NB4 (cell line): Measurements from ENCODE around the gene PIK3CA.
"Not testable (repeated sequence)": the region's sequence is repeated elsewhere in the genome, so short reads cannot be mapped to it uniquely, and the experiment has no call there.

Source experiments
- DNase-seq: peaks from one replicate; pipeline ENCODE4 v3.0.0; 2010; ENCODE audit warnings: low read depth
- H3K4me3 ChIP-seq: one replicate; pipeline ENCODE4 v1.5.1; 2011; ENCODE audit warnings: mild to moderate bottlenecking, low read depth, low read length, moderate library complexity
- CTCF ChIP-seq: IDR thresholded peaks from one replicate; pipeline ENCODE4 v1.5.1; 2012; ENCODE audit warnings: low read depth, low read length
- MAX ChIP-seq: IDR thresholded peaks from 2 replicates; pipeline ENCODE4 v1.6.1; 2011; ENCODE audit warnings: low read depth, low read length
- MYC ChIP-seq: IDR thresholded peaks from 2 replicates; pipeline ENCODE4 v1.6.1; 2011; ENCODE audit warnings: low read depth, low read length
- POLR2A ChIP-seq: IDR thresholded peaks from 2 replicates; pipeline ENCODE4 v1.6.1; 2011; ENCODE audit warnings: mild to moderate bottlenecking; ENCODE audit not compliant: insufficient read length; ENCODE audit errors: extremely low read depth

The PIK3CA gene

GRCh38 chr3:179236669-179237301 is 88.6 kb downstream of the PIK3CA start:
- no peak overlapping the region for H3K4me3 ChIP-seq
- peak; percentile 54 for DNase-seq
- TF ChIP-seq MYC (no peak), MAX (no peak), CTCF (no peak), POLR2A (no peak)

GRCh38 chr3:179240299-179240698 is 92.1 kb downstream of the PIK3CA start:
- not testable (repeated sequence) for DNase-seq, H3K4me3 ChIP-seq

GRCh38 chr3:179242859-179243258 is 94.7 kb downstream of the PIK3CA start:
- H3K4me3 ChIP-seq, DNase-seq: not testable (repeated sequence)

- TF ChIP-seq MYC (no peak), MAX (no peak), POLR2A (no peak), CTCF (no peak)
- DNase-seq = no peak
- H3K4me3 ChIP-seq = no peak overlapping the region
These were observed 96.7 kb downstream of the PIK3CA start for GRCh38 chr3:179244878-179245277.

- no peak overlapping the region for H3K4me3 ChIP-seq
- TF ChIP-seq POLR2A (no peak), CTCF (no peak), MYC (no peak), MAX (no peak)
- no peak for DNase-seq
These were observed 99.3 kb downstream of the PIK3CA start for GRCh38 chr3:179247289-179248015.

- DNase-seq = no peak
- no peak for TF ChIP-seq MYC
- TF ChIP-seq MAX = no peak
- no peak for TF ChIP-seq CTCF
- no peak for TF ChIP-seq POLR2A
- no peak within 1 kb of the TSS for H3K4me3 ChIP-seq
These were observed 102.8 kb downstream of the PIK3CA start, which contains the start of gene KCNMB3 for GRCh38 chr3:179250803-179251476. TSS of gene KCNMB3 (minus strand) at chr3:179251114. CDS start at chr3:179250990, 124 bp downstream.
